Loucy (cell line): Measurements from ENCODE around the gene SCTR.

Experiments used
- H2AFZ ChIP-seq: fragments of 200-600 bp; sonication (generic); 2 replicates; pipeline ENCODE4 v1.6.0; 2016; ENCODE audit warnings: antibody characterized with exemption, mild to moderate bottlenecking, low read length, moderate library complexity
- H3F3A ChIP-seq: fragments of 200-600 bp; 2 replicates; pipeline ENCODE4 v1.6.0; 2016; ENCODE audit warnings: antibody characterized with exemption, low read depth, mild to moderate bottlenecking
- H3K27me3 ChIP-seq: fragments of 200-600 bp; sonication (generic); 2 replicates; pipeline ENCODE4 v1.6.1; 2014; ENCODE audit warnings: low read length, mild to moderate bottlenecking; ENCODE audit not compliant: insufficient read depth, poor library complexity, severe bottlenecking
- H3K36me3 ChIP-seq: fragments of 200-600 bp; sonication (generic); 2 replicates; pipeline ENCODE4 v1.6.1; 2016; ENCODE audit warnings: low read length; ENCODE audit not compliant: insufficient read depth
- H3K4me1 ChIP-seq: fragments of 200-600 bp; sonication (generic); 2 replicates; pipeline ENCODE4 v1.5.1; 2014; ENCODE audit warnings: low read length, mild to moderate bottlenecking; ENCODE audit not compliant: insufficient read depth, poor library complexity, severe bottlenecking
- H3K4me2 ChIP-seq: fragments of 200-600 bp; sonication (generic); 2 replicates; pipeline ENCODE4 v1.6.0; 2014; ENCODE audit warnings: antibody characterized with exemption, low read length, low read depth, mild to moderate bottlenecking; ENCODE audit not compliant: poor library complexity, severe bottlenecking
- H3K4me3 ChIP-seq: fragments of 200-600 bp; sonication (generic); 2 replicates; pipeline ENCODE4 v1.5.1; 2014; ENCODE audit warnings: low read length, mild to moderate bottlenecking, mixed read lengths; ENCODE audit not compliant: poor library complexity, severe bottlenecking
- H3K79me2 ChIP-seq: fragments of 200-600 bp; sonication (generic); 2 replicates; pipeline ENCODE4 v1.6.1; 2014; ENCODE audit warnings: low read length; ENCODE audit not compliant: insufficient read depth
- H3K9ac ChIP-seq: fragments of 200-600 bp; sonication (generic); 2 replicates; pipeline ENCODE4 v1.6.0; 2014; ENCODE audit warnings: mild to moderate bottlenecking, low read depth, low read length, moderate library complexity; ENCODE audit not compliant: poor library complexity, severe bottlenecking
- H3K9me2 ChIP-seq: fragments of 200-600 bp; sonication (generic); replicated peaks from 2 replicates; pipeline ENCODE4 v1.6.1; 2016; ENCODE audit warnings: low read depth, low read length, mixed read lengths
- H3K9me3 ChIP-seq: fragments of 200-600 bp; sonication (generic); 2 replicates; pipeline ENCODE4 v1.6.1; 2014; ENCODE audit warnings: mild to moderate bottlenecking, antibody characterized with exemption, low read length, low read depth; ENCODE audit not compliant: insufficient read depth
- H4K20me1 ChIP-seq: fragments of 200-600 bp; sonication (generic); 2 replicates; pipeline ENCODE4 v1.6.0; 2014; ENCODE audit warnings: antibody characterized with exemption, low read length, mild to moderate bottlenecking; ENCODE audit not compliant: insufficient read depth, poor library complexity, severe bottlenecking
- CTCF ChIP-seq: fragments of 200-600 bp; sonication (generic); conservative IDR thresholded peaks from 2 replicates; pipeline ENCODE4 v1.5.1; 2014; ENCODE audit warnings: mild to moderate bottlenecking, antibody characterized with exemption, low read length
- EZH2phosphoT487 ChIP-seq: fragments of 200-600 bp; IDR thresholded peaks from 2 replicates; pipeline ENCODE4 v1.6.1; 2018; ENCODE audit warnings: antibody characterized with exemption, mild to moderate bottlenecking, moderate library complexity, borderline replicate concordance

SCTR gene

GRCh38 chr2:119488245-119489214 lies 35.8 kb downstream of the SCTR start:
- no peak overlapping the region for H3K4me2 ChIP-seq
- no peak overlapping the region for H2AFZ ChIP-seq

GRCh38 chr2:119487434-119488244 lies 36.6 kb downstream of the SCTR start:
- Histone ChIP-seq H3K4me3 (no peak overlapping the region), H3K79me2 (no peaks in the 10 kb centered on the region), H3K9ac (no peak overlapping the region), H3K36me3 (no peaks in the 10 kb centered on the region), H3K9me2 (no peaks in the 10 kb centered on the region), H3K27me3 (no peaks in the 10 kb centered on the region), H3K4me2 (no peak overlapping the region), H4K20me1 (no peaks in the 10 kb centered on the region), H3K9me3 (no peaks in the 10 kb centered on the region), H2AFZ (no peak overlapping the region), H3F3A (no peaks in the 10 kb centered on the region), H3K4me1 (no peaks in the 10 kb centered on the region)
- TF ChIP-seq EZH2phosphoT487 (no peak), CTCF (no peak)

More at GRCh38 chr2:119488245-119489214, 35.8 kb downstream of the SCTR start:
- no peak overlapping the region for H3K4me3 ChIP-seq
- no peak for TF ChIP-seq EZH2phosphoT487
- TF ChIP-seq CTCF, result peak; percentile 24; the same call in 1 of the 2 replicates
- no peaks in the 10 kb centered on the region for H3K79me2 ChIP-seq
- no peaks in the 10 kb centered on the region for H3K36me3 ChIP-seq
- H3K9me2 ChIP-seq, result no peaks in the 10 kb centered on the region
- no peaks in the 10 kb centered on the region for H3F3A ChIP-seq
- no peaks in the 10 kb centered on the region for H3K27me3 ChIP-seq
- H3K9ac ChIP-seq, result no peak overlapping the region
- no peaks in the 10 kb centered on the region for H3K9me3 ChIP-seq
- H4K20me1 ChIP-seq, result no peaks in the 10 kb centered on the region
- no peaks in the 10 kb centered on the region for H3K4me1 ChIP-seq

- no peaks in the 10 kb centered on the region for H3F3A ChIP-seq
- no peak overlapping the region for H3K4me2 ChIP-seq
- TF ChIP-seq EZH2phosphoT487 (no peak), CTCF (no peak)
- H3K9ac ChIP-seq, result no peak overlapping the region
- no peaks in the 10 kb centered on the region for H3K36me3 ChIP-seq
- H4K20me1 ChIP-seq, result no peaks in the 10 kb centered on the region
- no peak overlapping the region for H2AFZ ChIP-seq
- no peak overlapping the region for H3K4me3 ChIP-seq
- H3K9me3 ChIP-seq, result no peaks in the 10 kb centered on the region
- no peaks in the 10 kb centered on the region for H3K4me1 ChIP-seq
- no peaks in the 10 kb centered on the region for H3K9me2 ChIP-seq
- H3K79me2 ChIP-seq, result no peaks in the 10 kb centered on the region
- H3K27me3 ChIP-seq, result no peaks in the 10 kb centered on the region
These were observed 37.4 kb downstream of the SCTR start for GRCh38 chr2:119486886-119487285.
